Upper lobe of right lung (tissue), 1 donor: ENCODE data around the gene IPO4. TPM values are rescaled to one million over a fixed set of nuclear protein-coding genes. Genes with fewer than 3 reads are reported as not detected.
A peak's percentile ranks its signal among the peaks of the same experiment; 100 is the strongest.

Source experiments
- ATAC-seq: fragments of 200-7000 bp; cut with Tn5 transposase; one replicate; pipeline ENCODE4 v1.9.1; 2020; ENCODE audit warnings: mild to moderate bottlenecking, moderate library complexity
- DNase-seq: peaks from one replicate; pipeline ENCODE4 v3.0.0-alpha.2; 2020
- H3K27ac ChIP-seq: fragments of 200-600 bp; one replicate; pipeline ENCODE4 v1.8.0; 2022
- H3K27me3 ChIP-seq: fragments of 200-600 bp; one replicate; pipeline ENCODE4 v1.8.0; 2022; ENCODE audit warnings: mild to moderate bottlenecking
- H3K36me3 ChIP-seq: fragments of 200-600 bp; one replicate; pipeline ENCODE4 v1.8.0; 2022
- H3K4me1 ChIP-seq: fragments of 200-600 bp; one replicate; pipeline ENCODE4 v1.8.0; 2022
- H3K4me3 ChIP-seq: fragments of 200-600 bp; one replicate; pipeline ENCODE4 v1.8.0; 2022; ENCODE audit warnings: mild to moderate bottlenecking
- H3K9me3 ChIP-seq: fragments of 200-600 bp; one replicate; pipeline ENCODE4 v1.8.0; 2022
- intact Hi-C: fragments of 100-400 bp; cut with DNase I; formaldehyde crosslinking; loops from one replicate; pipeline ENCODE4 v1.11.0; 2022
- total RNA-seq: library from RNA; stranded (reverse); fragmentation: NEBNext Ultra II Directional; extraction: Animal tissue kit (Norgen Biotek cat#: 25700); gene quantifications from one replicate; pipeline ENCODE4 v1.2.1, GENCODE V29; 2021
- TF ChIP-seq, protein P1 (sequence below): fragments of 200-600 bp; IDR thresholded peaks from one replicate; pipeline ENCODE4 v1.8.0; 2022; ENCODE audit warnings: antibody characterized with exemption
- donor health status: DM: no; HTN: yes; CAD: no; lungs with severe emphysema.

IPO4 gene
- total RNA-seq, 1 donor from 2014 or later, result 25.1 TPM

DNA sequence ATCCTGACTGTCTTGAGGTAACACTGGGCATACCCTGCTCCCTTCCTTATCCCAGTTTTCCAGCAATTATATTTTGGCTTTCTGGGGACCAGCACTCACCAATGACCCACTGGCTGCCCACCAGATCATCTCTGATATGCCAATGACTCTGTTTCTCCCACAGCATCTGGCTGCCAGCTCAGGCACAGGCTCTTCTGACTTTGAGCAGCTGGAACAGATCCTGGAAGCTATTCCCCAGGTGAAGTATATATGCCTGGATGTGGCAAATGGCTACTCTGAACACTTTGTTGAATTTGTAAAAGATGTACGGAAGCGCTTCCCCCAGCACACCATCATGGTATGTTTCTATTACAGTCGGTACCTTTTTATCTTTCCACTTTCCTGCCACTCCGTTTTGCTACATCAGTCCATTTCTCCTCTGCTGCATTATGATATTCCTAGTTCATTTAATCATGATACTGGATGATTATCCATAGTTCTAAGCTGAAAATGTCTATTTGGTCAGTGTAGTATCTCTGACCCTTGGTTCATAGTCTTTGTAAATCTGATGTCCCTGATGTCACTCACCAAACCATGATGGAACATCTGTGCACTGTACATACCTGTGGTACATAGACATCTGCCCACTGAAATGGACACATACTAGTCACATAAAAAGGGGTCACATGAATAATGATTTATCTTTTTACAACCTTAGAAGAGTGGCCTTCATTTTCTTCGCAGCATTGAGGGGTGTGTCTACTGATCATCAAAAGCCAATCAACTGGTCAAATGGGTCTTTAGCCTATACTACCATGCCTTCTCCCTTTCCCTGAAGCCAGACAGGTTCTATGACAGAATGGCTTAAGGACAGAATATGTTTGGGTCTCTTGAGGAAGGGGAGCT is 47.4 kb upstream of the IPO4 start:
- no peak overlapping the region for H3K4me3 ChIP-seq
- H3K36me3 ChIP-seq, result peaks cover 60% of the 10 kb centered on the region
- no peak overlapping the region for H3K27ac ChIP-seq
- DNase-seq (no peak), ATAC-seq (no peak)
- no peaks in the 10 kb centered on the region for H3K9me3 ChIP-seq
- intact Hi-C loops, result no loop called here
- TF ChIP-seq, protein P1, sequence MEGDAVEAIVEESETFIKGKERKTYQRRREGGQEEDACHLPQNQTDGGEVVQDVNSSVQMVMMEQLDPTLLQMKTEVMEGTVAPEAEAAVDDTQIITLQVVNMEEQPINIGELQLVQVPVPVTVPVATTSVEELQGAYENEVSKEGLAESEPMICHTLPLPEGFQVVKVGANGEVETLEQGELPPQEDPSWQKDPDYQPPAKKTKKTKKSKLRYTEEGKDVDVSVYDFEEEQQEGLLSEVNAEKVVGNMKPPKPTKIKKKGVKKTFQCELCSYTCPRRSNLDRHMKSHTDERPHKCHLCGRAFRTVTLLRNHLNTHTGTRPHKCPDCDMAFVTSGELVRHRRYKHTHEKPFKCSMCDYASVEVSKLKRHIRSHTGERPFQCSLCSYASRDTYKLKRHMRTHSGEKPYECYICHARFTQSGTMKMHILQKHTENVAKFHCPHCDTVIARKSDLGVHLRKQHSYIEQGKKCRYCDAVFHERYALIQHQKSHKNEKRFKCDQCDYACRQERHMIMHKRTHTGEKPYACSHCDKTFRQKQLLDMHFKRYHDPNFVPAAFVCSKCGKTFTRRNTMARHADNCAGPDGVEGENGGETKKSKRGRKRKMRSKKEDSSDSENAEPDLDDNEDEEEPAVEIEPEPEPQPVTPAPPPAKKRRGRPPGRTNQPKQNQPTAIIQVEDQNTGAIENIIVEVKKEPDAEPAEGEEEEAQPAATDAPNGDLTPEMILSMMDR, result no peak
- H3K4me1 ChIP-seq, result peaks cover 46% of the 10 kb centered on the region
- no peaks in the 10 kb centered on the region for H3K27me3 ChIP-seq

DNA sequence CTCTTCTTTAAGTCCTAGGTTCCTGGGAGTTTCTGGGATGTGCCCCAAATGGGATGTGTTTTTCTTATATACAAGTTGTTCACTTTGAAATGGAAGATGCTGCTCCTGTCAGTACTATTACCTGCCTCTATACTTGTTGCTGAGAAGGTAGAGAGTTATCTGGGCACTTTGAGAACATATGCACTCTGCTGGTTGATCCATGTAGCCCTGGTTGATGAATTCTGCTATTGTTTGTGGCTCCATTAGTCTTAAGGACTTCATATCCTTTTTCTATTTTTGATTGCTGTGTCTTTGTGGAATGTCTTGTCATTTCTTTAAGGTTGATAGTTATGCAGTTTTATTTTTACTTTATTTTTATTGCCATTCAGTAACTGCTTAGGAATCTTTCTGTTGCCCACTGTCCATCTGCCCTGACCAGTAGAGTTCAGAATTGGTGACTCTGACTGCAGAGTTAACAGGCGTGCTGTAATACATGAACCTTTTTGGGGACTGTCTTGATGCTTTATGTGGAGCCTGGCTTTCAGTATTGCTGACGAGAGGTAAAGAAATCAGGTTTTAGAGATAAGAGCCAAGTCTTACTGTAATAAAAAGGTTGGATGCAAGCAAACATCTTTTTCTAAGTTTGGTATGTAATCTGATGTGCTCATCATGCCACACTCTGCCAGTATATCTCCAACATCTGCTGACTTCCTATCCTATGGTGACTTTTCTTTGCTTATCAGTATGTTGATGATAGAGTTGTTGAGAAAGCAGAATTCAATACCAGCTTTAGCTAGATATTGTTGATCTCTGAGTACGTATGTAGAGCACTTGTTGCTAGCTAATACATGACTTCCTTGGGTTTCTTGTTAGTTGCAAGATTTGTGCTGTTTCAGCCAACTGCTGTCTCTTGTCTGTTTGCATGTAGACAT is 45.7 kb upstream of the IPO4 start:
- ATAC-seq (no peak), DNase-seq (no peak)
- Histone ChIP-seq H3K27ac (peak overlapping the region; percentile 6), H3K9me3 (no peaks in the 10 kb centered on the region), H3K4me1 (peaks cover 34% of the 10 kb centered on the region), H3K27me3 (no peaks in the 10 kb centered on the region), H3K4me3 (no peak overlapping the region), H3K36me3 (peaks cover 43% of the 10 kb centered on the region)
- TF ChIP-seq, protein P1, result no peak
- intact Hi-C loops, result no loop called here

GRCh38 chr14:24233538-24233866 is 44.9 kb upstream of the IPO4 start:
- TF ChIP-seq, protein P1, result no peak
- Histone ChIP-seq H3K36me3 (peaks cover 34% of the 10 kb centered on the region), H3K9me3 (no peaks in the 10 kb centered on the region), H3K27me3 (no peaks in the 10 kb centered on the region), H3K27ac (peak overlapping the region; percentile 91), H3K4me1 (peaks cover 25% of the 10 kb centered on the region), H3K4me3 (peak overlapping the region; percentile 80)
- DNase-seq (no peak), ATAC-seq (no peak)
- intact Hi-C loops, result no loop called here

GRCh38 chr14:24232645-24233537 is 44.3 kb upstream of the IPO4 start, which contains the start of gene GMPR2:
GMPR2 (plus strand) TSS chr14:24232929; CDS start chr14:24233254, 325 bp downstream.
- Histone ChIP-seq H3K27ac (peak within 1 kb of the TSS; percentile 91), H3K4me3 (peak within 1 kb of the TSS; percentile 80), H3K9me3 (no peaks in the 10 kb centered on the region), H3K27me3 (no peaks in the 10 kb centered on the region), H3K4me1 (peaks cover 25% of the 10 kb centered on the region), H3K36me3 (peaks cover 34% of the 10 kb centered on the region)
- DNase-seq (no peak), ATAC-seq (peak; percentile 82)
- intact Hi-C loops, result no loop called here
- TF ChIP-seq, protein P1, result no peak

GRCh38 chr14:24232121-24232644 is 43.6 kb upstream of the IPO4 start, which contains the start of gene NEDD8:
NEDD8 (minus strand) TSS chr14:24232367; CDS start chr14:24232267, 100 bp downstream.
- no peaks in the 10 kb centered on the region for H3K9me3 ChIP-seq
- H3K4me1 ChIP-seq, result peaks cover 25% of the 10 kb centered on the region
- no peaks in the 10 kb centered on the region for H3K27me3 ChIP-seq
- DNase-seq, result peak; percentile 94
- peaks cover 34% of the 10 kb centered on the region for H3K36me3 ChIP-seq
- peak within 1 kb of the TSS; percentile 91 for H3K27ac ChIP-seq
- ATAC-seq, result peak; percentile 93
- intact Hi-C loops, result no loop called here
- TF ChIP-seq, protein P1, result no peak
- peak within 1 kb of the TSS; percentile 80 for H3K4me3 ChIP-seq
